ENCODE measurements around the gene ORM1.
"Not testable (repeated sequence)": the region's sequence is repeated elsewhere in the genome, so short reads cannot be mapped to it uniquely, and the experiment has no call there.

ORM1 gene

DNA sequence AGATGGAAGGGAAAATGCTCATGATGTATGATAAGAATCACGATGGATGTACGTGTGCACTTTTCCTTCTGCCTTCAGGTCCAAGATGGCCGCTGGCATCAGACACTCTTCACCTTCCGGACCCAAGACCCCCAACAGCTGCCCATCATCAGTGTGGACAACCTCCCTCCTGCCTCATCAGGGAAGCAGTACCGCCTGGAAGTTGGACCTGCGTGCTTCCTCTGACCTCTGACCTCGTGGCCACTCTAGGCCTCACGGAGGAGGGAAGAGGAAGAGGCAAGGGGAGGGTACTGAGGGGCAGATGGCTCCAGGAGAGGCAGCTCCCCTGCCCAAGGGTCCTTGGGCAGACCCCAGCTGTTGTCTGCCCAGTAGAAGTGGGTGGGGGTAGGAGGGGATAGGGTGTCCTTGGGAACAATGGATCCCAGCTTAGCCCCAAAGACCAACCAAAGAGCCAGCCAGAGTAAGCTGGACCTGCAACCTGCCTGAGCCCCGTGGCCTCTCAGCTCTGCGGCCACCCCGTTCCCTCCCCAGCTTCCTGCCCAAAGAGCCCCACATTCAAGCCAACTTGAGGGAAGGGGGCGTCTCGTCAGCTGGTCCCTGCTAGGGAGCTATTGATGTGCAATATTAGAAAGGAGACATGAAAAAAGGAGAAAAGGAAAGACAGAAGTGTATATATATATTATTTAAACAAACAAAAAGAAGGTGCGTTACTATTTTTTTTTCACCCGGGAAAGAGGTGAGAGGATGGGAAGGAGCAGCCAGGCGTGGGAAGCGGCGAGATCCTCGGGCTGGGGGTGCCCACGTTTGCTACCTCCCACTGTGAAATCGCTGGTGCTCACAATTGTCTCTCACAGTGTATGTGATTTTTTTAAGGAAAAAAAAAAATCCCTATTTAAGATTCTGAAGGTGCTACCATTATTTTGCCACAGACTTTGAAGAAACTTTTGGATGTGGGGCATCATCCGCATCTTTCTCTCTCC, 12.1 kb upstream of the ORM1 start:
- no peak for DNase-seq

DNA sequence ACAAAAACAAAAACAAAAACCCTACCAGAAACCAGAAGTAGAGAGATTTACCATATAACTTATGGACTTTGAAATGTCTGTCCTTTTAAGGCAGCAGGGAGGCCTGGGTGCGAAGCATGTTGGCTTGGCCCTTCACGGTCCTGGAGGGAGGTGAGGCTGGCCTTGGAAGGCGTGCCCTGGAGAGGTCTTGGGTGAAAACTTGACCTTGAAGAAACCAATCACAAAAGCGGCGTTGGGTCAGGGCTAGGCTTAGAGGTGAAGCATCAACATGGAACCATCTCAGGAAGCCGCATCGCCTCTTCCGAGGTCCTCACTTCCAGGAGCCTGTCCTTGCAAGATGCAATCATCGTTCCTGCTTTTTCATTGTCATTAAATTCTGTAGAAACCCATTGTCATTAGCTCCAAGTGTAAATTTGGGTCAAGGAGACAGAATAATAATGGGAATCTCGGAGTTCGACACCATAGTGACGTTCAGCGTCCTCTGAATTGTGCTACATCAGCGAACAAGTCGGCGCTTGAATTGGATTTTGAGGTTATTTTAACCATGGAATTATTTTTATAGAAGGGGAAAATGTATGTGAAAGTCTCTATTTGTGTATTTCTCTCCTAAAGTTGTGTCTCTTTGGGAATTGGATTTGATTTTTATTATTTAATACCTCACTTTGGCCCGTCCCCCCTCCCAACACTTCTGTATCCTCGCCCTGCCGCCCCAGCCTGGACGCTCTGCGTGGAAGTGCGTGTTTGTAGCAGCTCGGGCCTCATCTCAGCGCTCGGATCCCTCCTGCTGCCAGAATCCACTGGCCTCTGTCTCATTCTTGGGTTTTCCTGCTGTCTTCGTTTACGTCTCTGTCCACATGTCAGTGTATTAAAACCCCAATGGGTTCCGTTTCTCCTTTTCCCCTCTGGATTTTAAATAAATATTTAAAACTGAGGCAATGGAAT, 11.1 kb upstream of the ORM1 start:
- DNase-seq, result no peak

DNA sequence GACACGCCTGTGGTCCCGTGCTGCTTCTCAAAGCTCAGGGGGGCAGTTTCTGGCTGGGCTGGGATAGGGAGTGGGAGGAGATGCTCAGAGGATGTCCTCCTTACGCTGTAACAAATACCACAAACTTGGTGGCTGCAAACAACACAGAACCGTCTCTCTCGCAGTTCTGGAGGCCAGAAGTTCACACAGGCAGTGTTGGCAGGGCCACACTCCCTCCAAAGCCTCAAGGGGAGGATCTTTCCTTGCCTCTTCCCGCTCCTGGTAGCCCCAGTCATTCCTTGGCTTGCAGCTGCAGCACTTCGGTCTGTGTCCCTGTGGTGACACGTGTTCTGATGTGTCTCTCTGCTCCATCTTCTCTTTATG, 10.4 kb upstream of the ORM1 start:
- DNase-seq, result no peak

DNA sequence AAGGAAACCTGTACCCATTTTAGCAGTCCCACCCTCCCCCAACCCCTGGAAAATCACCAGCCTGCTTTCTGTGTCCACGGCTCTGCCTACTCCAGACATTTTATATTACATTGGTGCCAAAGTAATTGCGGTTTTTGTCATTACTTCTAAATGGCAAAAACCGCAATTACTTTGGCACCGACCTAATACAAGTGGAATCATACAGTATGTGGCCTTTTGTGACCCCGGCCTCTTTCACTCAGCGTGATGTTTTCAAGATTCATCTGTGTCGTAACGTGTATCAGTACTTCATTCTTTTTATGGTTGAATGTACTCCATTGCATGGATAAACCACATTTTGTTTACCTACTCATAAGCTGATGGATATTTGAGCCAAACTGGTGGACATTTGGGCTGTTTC, 9.7 kb upstream of the ORM1 start:
- no peak for DNase-seq

DNA sequence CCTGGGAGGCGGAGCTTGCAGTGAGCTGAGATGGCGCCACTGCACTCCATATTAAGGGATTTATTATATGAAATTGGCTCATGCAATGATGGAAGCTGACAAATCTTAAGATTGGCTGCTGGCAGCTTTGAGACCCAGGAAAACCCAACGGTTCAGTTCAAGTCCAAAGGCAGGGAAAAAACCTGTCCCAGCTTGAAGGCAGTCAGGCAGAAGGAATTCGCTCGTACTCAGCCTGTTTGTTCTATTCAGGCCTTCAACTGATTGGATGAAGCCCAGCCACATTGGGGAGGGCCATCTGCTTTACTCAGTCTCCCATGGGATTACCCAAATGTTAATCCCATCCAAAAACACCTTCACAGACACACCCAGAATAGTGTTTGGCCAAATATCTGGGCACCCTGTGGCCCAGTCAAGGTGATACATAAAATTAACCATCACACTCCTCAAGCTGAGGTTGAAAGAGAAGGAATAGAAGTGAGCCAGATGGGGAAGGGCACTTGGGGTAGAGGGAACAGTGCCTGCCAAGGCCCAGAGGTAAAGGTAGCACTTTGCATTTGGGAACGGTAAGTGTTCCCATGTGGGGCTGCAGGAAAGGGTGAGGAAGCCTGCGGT, 8.5 kb upstream of the ORM1 start:
- no peak for DNase-seq

DNA sequence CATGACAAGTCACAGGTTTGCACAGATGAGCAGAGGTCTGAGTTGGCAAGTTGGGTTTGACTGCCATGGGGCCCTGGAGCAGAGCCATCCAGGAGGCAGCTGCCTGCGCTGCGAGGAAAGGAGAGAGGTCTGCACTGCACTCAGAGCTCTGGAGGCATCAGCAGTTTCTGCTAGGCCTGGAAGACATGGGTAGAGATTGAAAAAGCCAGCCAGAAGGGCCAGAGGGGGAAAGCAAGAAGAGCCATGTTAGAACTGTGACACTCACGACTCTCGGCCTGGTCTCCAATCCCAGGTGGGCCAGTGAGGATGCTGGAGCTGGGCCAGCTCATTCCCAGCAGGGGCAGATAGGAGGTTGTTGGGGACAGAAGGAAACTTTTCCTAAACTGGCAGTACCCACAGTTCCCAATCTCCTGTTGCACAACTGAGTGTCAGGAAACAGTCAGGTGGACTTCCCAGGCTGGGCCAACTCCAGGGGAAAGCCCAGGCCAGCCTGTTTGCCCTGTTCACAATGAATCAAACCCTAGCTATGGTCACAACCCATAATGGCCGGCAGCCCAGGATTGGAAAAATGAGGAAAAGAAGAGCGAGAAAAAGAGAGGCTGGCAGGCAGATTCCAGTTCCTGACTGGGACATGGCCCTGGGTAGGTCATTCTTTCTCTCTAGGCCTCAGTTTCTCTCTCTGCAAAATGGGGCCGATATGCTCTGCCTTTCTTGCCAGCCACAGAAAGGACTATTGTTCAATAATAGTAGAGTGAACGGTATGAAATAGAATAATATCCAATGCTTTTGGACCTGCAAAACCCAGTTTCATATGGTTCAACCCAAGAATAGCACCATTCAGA, 7.8 kb upstream of the ORM1 start:
- DNase-seq, result no peak

DNA sequence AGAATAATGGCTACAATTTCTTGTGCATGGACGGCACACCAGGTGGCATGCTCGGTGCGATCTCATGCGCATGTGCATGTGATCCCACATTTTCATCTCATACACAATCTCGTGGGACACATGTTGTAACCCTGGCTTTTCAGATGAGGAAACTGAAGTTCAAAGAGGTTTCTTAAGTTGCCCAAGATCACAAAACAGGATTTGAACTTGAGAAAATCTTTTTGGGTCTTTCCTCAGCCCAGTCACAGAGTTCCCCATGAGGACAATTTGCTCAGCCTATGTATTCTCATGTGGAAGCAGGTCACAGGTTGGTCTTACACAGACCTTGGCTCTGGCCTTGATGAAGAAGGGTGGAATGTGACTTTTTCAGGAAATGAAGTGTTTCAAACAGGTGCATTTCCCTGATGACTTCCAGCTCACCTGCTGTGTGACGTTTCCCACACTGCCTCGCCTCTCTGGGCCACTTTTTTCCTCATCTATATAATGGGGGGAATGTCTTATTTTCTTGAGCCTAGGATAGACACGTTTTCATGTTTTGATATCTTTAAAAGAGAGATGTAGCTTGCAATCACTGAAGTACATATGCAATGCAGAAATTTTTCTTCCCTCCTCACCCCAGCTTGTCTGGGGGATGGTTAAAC, 7.1 kb upstream of the ORM1 start:
- DNase-seq, result no peak

DNA sequence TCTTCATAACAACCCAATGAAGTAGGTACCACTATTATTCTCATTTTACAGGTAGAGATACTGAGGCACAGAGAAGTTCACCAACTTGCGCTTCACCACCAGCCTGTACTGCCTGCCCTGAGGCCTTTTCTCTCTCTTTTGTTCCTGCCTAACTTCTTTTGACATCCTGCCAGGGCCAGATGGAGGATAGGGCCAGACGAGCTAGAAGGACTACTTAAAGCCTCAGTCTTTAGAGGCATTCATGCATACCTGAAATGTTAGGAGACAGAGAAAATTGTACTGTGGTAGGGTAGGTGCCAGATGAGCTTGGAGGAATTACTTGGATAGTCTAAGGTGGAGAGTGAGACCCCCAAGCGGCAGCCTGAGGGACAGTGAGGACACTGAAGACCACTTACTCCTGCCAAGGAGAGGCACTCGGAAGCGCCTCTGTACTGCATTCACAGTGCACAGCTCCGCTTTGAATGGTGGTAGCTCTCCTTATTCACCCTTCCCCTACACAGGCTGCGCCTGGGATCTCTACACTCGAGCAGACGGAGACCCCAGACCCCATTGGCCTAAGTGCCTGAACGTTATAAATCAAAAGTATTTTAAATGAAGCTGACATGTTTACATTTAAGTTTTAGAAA, 6.2 kb upstream of the ORM1 start:
- DNase-seq, result no peak

DNA sequence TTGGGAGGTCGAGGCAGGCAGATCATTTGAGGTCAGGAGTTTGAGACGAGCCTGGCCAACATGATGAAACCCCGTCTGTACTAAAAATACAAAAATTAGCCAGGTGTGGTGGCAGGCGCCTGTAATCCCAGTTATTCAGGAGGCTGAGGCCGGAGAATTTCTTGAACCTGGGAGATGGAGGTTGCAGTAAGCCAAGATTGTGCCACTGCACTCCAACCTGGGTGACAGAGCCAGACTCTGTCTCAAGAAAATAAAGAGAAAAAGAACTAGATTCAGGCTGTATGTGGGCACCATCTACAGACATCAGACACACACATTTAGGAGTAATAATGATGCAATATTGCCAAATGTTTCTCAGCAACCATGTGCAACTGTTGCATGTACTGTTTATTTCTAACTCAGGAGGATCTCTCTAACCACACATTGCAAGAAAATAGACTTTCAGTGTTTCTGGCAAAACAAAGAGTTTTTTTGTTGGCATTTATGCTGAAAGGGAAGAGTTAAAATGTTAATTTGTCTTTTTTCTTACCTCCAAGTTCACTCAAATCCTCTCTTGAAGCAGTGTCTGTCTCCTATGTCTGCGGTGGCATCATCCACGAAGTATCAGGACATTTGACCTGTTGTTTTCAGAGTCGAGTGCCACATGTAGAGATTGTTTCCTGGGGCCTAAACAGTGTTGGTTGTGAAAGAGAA, 5.1 kb upstream of the ORM1 start:
- no peak for DNase-seq

DNA sequence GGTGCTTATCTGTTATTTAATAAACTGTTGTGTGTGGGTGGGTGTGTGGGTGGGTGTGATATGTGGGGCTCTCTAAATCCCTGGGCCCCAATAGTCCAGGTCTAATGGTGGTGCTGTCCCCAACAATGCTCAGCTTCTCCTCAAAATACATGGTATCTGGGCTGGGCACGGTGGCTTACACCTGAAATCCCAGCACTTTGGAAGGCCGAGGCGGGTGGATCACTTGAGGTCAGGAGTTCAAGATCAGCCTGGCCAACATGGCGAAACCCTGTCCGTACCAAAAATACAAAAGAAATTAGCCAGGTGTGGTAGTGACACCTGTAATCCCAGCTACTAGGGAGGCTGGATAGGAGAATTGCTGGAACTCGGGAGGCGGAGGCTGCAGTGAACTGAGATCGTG, 4.5 kb upstream of the ORM1 start:
- no peak for DNase-seq

DNA sequence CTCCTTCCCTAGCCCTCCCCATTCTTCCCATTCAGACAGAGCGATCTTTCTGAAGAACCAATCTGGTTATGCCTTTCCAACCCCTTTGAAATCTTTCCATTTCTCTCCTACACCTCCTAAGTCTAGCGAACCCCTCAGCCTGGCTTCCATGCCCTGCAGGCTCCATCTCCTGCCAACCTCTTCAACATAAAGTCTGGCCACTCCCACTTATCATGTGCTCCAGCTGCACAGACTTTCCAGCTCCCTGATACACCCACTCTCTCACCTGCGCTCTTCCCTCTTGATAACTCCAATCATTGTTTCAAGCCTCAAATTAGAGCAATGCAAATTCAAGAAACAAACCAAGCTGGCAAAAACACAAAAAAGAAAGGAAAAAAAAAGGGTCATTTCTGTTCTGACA, 3.8 kb upstream of the ORM1 start:
- no peak for DNase-seq

DNA sequence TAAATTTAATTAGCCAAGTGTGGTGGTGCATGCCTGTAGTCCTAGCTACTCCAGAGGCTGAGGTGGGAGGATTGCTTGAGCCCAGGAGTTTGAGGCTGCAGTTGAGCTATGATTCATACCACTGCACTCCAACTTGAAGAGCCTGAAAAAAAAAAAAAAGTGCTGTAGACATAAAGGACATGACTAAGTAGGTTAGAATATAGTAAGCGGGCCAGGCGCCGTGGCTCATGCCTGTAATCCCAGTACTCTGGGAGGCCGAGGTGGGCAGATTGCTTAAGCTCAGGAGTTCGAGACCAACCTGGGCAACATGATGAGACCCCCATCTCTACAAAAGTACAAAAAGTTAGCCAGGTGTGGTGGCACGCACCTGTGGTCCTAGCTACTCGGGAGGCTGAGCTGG, 2.2 kb upstream of the ORM1 start:
- DNase-seq, result not testable (repeated sequence)

DNA sequence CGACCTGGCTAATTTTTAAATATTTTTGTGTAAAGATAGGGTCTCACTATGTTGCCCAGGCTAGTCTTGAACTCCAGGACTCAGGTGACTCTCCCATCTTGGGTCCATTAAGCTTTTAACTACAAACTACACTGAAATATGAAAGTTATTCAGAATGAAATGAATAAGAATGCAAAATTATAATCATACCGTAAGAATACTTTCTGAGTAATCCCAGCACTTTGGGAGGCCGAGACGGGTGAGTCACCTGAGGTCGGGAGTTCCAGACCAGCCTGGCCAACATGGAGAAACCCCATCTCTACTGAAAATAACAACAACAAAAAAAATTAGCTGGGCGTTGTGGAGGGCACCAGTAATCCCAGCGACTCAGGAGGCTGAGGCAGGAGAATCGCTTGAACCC, 1.1 kb upstream of the ORM1 start:
- no peak for DNase-seq

DNA sequence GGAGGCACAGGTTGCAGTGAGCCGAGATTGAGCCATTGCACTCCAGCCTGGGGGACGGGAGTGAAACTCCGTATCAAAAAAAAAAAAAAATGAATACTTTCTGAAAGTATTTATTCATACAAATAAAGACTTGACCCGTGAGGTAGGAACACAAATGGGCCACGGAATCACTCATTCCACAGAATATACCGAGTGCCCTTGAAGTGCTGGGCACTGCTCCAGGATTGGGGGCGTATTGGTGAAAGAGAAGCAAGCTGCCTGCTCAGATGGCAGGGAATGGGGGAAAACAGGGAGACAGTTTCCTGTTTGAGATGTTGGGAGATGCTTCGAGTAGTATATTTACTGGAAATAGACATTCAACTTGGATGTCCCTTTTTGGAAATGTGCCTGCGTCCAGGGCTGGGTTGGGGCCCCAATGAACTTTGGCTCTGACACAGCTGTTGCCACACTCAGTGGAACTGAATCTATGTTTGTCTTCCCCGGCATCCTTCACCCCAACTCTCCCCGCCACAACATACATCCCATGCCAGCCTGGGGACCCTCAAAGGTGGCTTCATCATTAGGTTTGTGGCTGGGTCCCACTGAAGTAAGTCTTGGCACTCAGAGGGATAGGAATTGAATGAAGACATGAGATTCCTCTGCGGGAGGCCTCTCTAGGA, 609 bp upstream of the ORM1 start:
- not testable (repeated sequence) for DNase-seq

DNA sequence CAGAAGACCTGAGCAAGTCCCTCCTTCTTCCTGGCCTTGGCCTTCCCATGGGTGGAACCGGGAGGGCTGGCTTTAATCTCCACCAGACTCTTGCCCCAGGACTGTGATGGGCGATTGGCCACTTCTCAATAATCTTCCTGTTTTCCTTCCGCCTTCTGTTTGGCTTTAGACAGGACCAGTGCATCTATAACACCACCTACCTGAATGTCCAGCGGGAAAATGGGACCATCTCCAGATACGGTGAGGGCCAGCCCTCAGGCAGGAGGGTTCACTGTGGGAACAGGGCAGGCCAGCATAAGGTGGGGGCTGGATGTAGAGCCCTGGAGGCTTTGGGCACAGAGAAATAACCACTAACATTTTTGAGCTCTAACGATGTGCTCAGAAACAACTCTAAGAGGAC, 951 bp downstream of the ORM1 start:
- DNase-seq, result not testable (repeated sequence)

DNA sequence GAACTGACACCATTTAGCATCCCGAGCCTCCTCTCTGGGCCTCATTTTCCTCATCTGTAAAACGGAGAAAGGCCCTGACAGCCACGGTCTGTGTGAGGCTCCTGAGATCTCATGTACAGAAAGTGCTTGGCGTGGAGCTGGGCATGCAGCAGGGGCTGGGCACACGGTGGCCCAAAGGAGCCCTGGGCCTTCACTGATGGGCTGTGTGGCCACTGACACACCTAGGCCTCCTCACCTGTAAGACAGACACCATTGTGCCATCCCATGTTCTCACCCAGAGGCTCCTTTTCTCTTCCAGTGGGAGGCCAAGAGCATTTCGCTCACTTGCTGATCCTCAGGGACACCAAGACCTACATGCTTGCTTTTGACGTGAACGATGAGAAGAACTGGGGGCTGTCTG, 1.6 kb downstream of the ORM1 start:
- no peak for DNase-seq

DNA sequence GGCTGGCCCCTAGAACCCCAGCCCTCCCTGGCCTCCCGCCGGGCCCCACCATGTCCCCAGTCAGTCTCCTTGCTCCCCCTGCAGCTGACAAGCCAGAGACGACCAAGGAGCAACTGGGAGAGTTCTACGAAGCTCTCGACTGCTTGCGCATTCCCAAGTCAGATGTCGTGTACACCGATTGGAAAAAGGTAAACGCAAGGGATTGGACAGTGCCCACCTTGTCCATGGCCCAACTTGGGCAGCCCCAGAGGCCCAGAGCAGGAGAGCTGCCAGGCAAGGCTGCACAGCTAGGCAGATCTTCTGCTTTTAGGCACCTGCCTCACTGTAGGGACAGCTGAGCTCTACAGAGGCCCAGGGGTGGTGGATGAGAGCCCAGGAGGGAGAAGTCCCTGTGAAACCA, 2.1 kb downstream of the ORM1 start:
- not testable (repeated sequence) for DNase-seq

DNA sequence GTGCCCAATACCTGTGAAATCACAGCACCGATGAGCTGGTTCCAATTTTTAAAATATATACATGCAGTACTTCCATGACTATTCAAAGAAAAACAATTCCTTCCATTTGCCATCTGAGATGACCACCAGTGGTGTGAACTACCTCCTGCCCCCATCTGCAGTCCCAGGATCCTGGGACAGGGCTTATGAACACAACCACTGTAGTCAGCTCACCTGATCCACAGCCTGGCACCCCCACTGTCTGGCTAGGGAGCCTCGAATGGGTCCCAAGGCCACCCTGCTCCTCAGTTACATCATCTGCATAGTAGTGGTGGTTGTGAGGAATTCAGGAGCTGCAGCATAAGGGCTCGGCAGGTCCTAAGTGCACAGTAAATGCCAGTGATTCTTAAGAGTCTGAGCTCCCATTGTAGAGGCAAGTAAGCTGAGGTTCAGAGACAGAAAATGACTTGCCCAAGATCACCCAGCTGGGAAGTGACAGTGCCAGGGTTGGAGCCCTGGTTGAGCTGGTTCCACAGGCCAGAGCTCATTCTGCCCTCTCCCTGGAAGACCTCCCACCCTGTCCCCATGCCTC, 2.9 kb downstream of the ORM1 start:
- not testable (repeated sequence) for DNase-seq

DNA sequence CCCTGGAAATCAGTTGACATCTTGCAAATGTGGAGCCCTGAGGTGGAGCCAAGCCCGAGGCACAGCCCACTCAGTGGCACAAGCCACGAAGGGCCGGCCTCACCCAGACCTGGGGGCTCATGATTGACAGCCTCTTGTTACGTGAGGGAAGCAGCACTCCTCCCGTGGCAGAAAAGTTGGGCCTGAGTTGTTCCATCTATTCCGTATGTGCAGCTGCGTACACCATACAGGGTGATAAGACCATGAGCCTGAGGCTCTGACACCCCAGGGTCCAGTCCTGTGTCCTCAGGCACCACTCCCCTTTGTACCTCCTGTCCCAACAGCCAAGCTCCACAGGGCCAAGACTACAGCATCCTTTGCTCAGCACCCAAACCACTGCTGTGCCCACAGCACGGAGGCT, 4.9 kb downstream of the ORM1 start:
- DNase-seq, result no peak

DNA sequence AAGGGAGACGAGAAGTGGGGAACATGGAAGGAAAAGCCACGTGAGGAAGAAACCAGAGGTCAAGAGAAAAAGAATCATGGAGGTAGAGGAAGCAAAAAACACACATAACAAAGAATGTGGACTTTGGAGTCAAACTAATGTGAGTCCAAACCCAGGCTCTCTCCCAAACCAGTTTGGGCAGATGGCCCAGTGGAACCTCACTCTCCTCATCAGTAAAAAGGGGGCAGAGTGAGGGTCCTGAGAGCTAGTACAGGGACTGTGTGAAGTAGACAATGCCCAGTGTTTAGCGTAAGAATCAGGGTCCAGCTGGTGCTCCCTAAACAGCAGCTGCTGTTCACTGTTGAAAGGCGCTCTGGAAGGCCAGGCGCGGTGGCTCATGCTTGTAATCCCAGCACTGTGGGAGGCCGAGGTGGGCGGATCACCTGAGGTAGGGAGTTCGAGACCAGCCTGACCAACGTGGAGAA, 5.5 kb downstream of the ORM1 start:
- not testable (repeated sequence) for DNase-seq

All from NK-92 treated with Interleukin-12 subunit alpha and Interleukin-12 subunit beta, amount 100 ng/mL, for 24 hours (cell line).